GM19238 (cell line): ENCODE results near the gene COL13A1.

Experiments used
- DNase-seq: peaks from one replicate; pipeline ENCODE4 v3.0.0; 2011; ENCODE audit warnings: low spot score; ENCODE audit not compliant: insufficient read length

Gene COL13A1

GRCh38 chr10:69801434-69802315, at the start of gene COL13A1:
Gene COL13A1, plus strand, starts transcription at chr10:69801906. Its CDS starts 518 bp downstream, at chr10:69802424.
- DNase-seq = no peak

- no peak for DNase-seq
Measured at GRCh38 chr10:69752479-69752878, 49.2 kb upstream of the COL13A1 start.

- no peak for DNase-seq
Measured at GRCh38 chr10:69756279-69756678, 45.4 kb upstream of the COL13A1 start.

GRCh38 chr10:69757206-69757552, 44.5 kb upstream of the COL13A1 start:
- no peak for DNase-seq

GRCh38 chr10:69757553-69758309, 44.0 kb upstream of the COL13A1 start:
- DNase-seq = no peak

GRCh38 chr10:69758310-69758728, 43.4 kb upstream of the COL13A1 start:
- no peak for DNase-seq

GRCh38 chr10:69759641-69760040, 42.1 kb upstream of the COL13A1 start:
- no peak for DNase-seq

- no peak for DNase-seq
Measured at GRCh38 chr10:69760072-69760471, 41.6 kb upstream of the COL13A1 start.

GRCh38 chr10:69761320-69761719, 40.4 kb upstream of the COL13A1 start:
- DNase-seq = no peak

- DNase-seq = no peak
Measured at GRCh38 chr10:69766161-69766910, 35.4 kb upstream of the COL13A1 start.

- no peak for DNase-seq
Measured at GRCh38 chr10:69767793-69768192, 33.9 kb upstream of the COL13A1 start.

- no peak for DNase-seq
Measured at GRCh38 chr10:69768386-69768785, 33.3 kb upstream of the COL13A1 start.

- DNase-seq = no peak
Measured at GRCh38 chr10:69769395-69769992, 32.2 kb upstream of the COL13A1 start.

- no peak for DNase-seq
Measured at GRCh38 chr10:69772933-69773704, 28.6 kb upstream of the COL13A1 start.

- no peak for DNase-seq
Measured at GRCh38 chr10:69774596-69774995, 27.1 kb upstream of the COL13A1 start.

GRCh38 chr10:69780077-69780476, 21.6 kb upstream of the COL13A1 start:
- DNase-seq = no peak

GRCh38 chr10:69781576-69781975, 20.1 kb upstream of the COL13A1 start:
- no peak for DNase-seq

GRCh38 chr10:69783515-69783914, 18.2 kb upstream of the COL13A1 start:
- DNase-seq = no peak

GRCh38 chr10:69786791-69787190, 14.9 kb upstream of the COL13A1 start:
- no peak for DNase-seq

- no peak for DNase-seq
Measured at GRCh38 chr10:69787681-69788080, 14.0 kb upstream of the COL13A1 start.

GRCh38 chr10:69789164-69789576, 12.5 kb upstream of the COL13A1 start:
- DNase-seq = no peak
